ENCODE data around the gene TRPM2. TPM values are rescaled to one million over a fixed set of nuclear protein-coding genes. Genes with fewer than 3 reads are reported as not detected.

The TRPM2 gene
- total and polyA plus RNA-seq, 2 of the 13 experiments (the other 11 are each of a cell fraction or from before 2014, with no cell fraction given) = 0.07 to 0.20 TPM

DNA sequence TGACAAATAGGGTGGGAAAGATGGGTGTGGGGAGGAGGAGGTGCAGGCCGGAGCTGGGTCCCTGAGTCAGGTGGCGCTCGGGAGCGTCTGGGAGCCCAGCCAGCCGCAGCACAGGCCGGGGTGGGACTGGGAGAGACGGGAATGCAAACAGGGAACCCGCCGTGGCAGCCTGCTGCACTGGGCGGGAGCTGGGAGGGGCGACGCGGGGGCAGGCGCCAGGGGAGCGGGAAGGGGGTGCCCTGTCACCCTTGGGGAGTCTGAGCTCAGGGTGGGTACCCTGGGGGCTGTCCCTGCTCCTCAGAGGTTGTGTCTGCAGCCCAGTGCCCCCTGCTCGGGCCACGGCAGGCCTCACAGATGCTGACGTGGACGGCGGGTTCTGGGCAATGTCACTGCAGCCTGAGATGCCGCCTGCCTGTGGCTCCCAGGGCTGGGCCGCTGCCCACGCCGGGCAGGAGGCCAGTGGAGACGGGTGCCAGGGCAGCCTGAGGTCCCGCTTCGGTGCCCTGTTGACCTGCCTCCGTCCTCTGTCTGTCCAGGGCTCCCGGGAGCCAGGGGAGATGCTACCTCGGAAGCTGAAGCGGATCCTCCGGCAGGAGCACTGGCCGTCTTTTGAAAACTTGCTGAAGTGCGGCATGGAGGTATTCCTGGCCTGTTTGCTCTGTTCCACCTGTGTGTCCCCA lies 85.2 kb downstream of the TRPM2 start (continued):
- TF ChIP-seq SIX1 (CRISPR knock-in tag; IDR thresholded peaks at IDR 0.05; ENCODE audit: borderline replicate concordance) = no peak
- TF ChIP-seq, protein P1, sequence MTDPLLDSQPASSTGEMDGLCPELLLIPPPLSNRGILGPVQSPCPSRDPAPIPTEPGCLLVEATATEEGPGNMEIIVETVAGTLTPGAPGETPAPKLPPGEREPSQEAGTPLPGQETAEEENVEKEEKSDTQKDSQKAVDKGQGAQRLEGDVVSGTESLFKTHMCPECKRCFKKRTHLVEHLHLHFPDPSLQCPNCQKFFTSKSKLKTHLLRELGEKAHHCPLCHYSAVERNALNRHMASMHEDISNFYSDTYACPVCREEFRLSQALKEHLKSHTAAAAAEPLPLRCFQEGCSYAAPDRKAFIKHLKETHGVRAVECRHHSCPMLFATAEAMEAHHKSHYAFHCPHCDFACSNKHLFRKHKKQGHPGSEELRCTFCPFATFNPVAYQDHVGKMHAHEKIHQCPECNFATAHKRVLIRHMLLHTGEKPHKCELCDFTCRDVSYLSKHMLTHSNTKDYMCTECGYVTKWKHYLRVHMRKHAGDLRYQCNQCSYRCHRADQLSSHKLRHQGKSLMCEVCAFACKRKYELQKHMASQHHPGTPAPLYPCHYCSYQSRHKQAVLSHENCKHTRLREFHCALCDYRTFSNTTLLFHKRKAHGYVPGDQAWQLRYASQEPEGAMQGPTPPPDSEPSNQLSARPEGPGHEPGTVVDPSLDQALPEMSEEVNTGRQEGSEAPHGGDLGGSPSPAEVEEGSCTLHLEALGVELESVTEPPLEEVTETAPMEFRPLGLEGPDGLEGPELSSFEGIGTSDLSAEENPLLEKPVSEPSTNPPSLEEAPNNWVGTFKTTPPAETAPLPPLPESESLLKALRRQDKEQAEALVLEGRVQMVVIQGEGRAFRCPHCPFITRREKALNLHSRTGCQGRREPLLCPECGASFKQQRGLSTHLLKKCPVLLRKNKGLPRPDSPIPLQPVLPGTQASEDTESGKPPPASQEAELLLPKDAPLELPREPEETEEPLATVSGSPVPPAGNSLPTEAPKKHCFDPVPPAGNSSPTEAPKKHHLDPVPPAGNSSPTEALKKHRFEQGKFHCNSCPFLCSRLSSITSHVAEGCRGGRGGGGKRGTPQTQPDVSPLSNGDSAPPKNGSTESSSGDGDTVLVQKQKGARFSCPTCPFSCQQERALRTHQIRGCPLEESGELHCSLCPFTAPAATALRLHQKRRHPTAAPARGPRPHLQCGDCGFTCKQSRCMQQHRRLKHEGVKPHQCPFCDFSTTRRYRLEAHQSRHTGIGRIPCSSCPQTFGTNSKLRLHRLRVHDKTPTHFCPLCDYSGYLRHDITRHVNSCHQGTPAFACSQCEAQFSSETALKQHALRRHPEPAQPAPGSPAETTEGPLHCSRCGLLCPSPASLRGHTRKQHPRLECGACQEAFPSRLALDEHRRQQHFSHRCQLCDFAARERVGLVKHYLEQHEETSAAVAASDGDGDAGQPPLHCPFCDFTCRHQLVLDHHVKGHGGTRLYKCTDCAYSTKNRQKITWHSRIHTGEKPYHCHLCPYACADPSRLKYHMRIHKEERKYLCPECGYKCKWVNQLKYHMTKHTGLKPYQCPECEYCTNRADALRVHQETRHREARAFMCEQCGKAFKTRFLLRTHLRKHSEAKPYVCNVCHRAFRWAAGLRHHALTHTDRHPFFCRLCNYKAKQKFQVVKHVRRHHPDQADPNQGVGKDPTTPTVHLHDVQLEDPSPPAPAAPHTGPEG (CRISPR knock-in tag; IDR thresholded peaks at IDR 0.05) = no peak
- TF ChIP-seq ZNF841 (CRISPR knock-in tag; IDR thresholded peaks at IDR 0.05; ENCODE audit: borderline replicate concordance) = no peak
- no peak for TF ChIP-seq CEBPG (CRISPR knock-in tag; IDR thresholded peaks at IDR 0.05)
- no peak for TF ChIP-seq NFE2L1 (CRISPR knock-in tag; IDR thresholded peaks at IDR 0.05; ENCODE audit: borderline replicate concordance)
- TF ChIP-seq SP1 (IDR thresholded peaks at IDR 0.05) = no peak
- TF ChIP-seq SP1 (CRISPR knock-in tag; IDR thresholded peaks at IDR 0.05) = no peak
- TF ChIP-seq ZNF629 (CRISPR knock-in tag; conservative IDR thresholded peaks at IDR 0.05) = no peak
- no peak for TF ChIP-seq ZNF205 (CRISPR knock-in tag; IDR thresholded peaks at IDR 0.05)
- no peak for TF ChIP-seq SETDB1 (CRISPR knock-in tag; IDR thresholded peaks at IDR 0.05; ENCODE audit: borderline replicate concordance)
- no peak for TF ChIP-seq ZNF737 (CRISPR knock-in tag; IDR thresholded peaks at IDR 0.05; ENCODE audit: borderline replicate concordance)
- TF ChIP-seq, protein P2, sequence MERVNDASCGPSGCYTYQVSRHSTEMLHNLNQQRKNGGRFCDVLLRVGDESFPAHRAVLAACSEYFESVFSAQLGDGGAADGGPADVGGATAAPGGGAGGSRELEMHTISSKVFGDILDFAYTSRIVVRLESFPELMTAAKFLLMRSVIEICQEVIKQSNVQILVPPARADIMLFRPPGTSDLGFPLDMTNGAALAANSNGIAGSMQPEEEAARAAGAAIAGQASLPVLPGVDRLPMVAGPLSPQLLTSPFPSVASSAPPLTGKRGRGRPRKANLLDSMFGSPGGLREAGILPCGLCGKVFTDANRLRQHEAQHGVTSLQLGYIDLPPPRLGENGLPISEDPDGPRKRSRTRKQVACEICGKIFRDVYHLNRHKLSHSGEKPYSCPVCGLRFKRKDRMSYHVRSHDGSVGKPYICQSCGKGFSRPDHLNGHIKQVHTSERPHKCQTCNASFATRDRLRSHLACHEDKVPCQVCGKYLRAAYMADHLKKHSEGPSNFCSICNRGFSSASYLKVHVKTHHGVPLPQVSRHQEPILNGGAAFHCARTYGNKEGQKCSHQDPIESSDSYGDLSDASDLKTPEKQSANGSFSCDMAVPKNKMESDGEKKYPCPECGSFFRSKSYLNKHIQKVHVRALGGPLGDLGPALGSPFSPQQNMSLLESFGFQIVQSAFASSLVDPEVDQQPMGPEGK (CRISPR knock-in tag; IDR thresholded peaks at IDR 0.05) = peak; percentile 56; the same call in 1 of the 2 replicates
- TF ChIP-seq ZNF501 (CRISPR knock-in tag; IDR thresholded peaks at IDR 0.05) = no peak
- TF ChIP-seq, protein P3, sequence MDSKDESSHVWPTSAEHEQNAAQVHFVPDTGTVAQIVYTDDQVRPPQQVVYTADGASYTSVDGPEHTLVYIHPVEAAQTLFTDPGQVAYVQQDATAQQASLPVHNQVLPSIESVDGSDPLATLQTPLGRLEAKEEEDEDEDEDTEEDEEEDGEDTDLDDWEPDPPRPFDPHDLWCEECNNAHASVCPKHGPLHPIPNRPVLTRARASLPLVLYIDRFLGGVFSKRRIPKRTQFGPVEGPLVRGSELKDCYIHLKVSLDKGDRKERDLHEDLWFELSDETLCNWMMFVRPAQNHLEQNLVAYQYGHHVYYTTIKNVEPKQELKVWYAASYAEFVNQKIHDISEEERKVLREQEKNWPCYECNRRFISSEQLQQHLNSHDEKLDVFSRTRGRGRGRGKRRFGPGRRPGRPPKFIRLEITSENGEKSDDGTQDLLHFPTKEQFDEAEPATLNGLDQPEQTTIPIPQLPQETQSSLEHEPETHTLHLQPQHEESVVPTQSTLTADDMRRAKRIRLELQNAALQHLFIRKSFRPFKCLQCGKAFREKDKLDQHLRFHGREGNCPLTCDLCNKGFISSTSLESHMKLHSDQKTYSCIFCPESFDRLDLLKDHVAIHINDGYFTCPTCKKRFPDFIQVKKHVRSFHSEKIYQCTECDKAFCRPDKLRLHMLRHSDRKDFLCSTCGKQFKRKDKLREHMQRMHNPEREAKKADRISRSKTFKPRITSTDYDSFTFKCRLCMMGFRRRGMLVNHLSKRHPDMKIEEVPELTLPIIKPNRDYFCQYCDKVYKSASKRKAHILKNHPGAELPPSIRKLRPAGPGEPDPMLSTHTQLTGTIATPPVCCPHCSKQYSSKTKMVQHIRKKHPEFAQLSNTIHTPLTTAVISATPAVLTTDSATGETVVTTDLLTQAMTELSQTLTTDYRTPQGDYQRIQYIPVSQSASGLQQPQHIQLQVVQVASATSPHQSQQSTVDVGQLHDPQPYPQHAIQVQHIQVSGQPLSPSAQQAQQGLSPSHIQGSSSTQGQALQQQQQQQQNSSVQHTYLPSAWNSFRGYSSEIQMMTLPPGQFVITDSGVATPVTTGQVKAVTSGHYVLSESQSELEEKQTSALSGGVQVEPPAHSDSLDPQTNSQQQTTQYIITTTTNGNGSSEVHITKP (CRISPR knock-in tag; IDR thresholded peaks at IDR 0.05; ENCODE audit: low read depth) = no peak
- TF ChIP-seq TAF15 (IDR thresholded peaks at IDR 0.05; ENCODE audit: low read depth, low read length, poor library complexity, severe bottlenecking) = no peak
- TF ChIP-seq, protein P4, sequence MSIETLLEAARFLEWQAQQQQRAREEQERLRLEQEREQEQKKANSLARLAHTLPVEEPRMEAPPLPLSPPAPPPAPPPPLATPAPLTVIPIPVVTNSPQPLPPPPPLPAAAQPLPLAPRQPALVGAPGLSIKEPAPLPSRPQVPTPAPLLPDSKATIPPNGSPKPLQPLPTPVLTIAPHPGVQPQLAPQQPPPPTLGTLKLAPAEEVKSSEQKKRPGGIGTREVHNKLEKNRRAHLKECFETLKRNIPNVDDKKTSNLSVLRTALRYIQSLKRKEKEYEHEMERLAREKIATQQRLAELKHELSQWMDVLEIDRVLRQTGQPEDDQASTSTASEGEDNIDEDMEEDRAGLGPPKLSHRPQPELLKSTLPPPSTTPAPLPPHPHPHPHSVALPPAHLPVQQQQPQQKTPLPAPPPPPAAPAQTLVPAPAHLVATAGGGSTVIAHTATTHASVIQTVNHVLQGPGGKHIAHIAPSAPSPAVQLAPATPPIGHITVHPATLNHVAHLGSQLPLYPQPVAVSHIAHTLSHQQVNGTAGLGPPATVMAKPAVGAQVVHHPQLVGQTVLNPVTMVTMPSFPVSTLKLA (IDR thresholded peaks at IDR 0.05) = no peak

Measured in HepG2 (cell line).